BE2C (cell line): ENCODE results near the gene KCNJ14.

ENCODE experiments used
- DNase-seq: peaks from one replicate; pipeline ENCODE4 v3.0.0-alpha.2; 2020
- H3K27me3 ChIP-seq: fragments of 250-450 bp; sonication (Bioruptor Pico); 2 replicates; pipeline ENCODE4 v1.5.1; 2020; ENCODE audit warnings: mild to moderate bottlenecking
- H3K36me3 ChIP-seq: fragments of 250-450 bp; sonication (Bioruptor Pico); 2 replicates; pipeline ENCODE4 v1.5.1; 2020; ENCODE audit warnings: mild to moderate bottlenecking
- H3K4me1 ChIP-seq: fragments of 250-450 bp; sonication (Bioruptor Pico); 2 replicates; pipeline ENCODE4 v1.5.1; 2020
- H3K4me3 ChIP-seq: 2 replicates; pipeline ENCODE4 v1.5.1; 2011; ENCODE audit warnings: low read depth, low read length
- H3K9me3 ChIP-seq: fragments of 250-450 bp; sonication (Bioruptor Pico); 2 replicates; pipeline ENCODE4 v1.5.1; 2020
- CTCF ChIP-seq: IDR thresholded peaks from 2 replicates; pipeline ENCODE4 v1.5.1; 2012; ENCODE audit warnings: mild to moderate bottlenecking, low read depth, low read length

Gene KCNJ14

GRCh38 chr19:48506138-48506733 lies 50.9 kb downstream of the KCNJ14 start:
- TF ChIP-seq CTCF, result peak; percentile 51
- H3K27me3 ChIP-seq, result no peaks in the 10 kb centered on the region; the same call in 1 of the 2 replicates
- no peak overlapping the region for H3K4me3 ChIP-seq
- H3K4me1 ChIP-seq, result 0 out of 2 replicates have a peak, but pooled peaks cover 6% of the 10 kb centered on the region
- no peak for DNase-seq
- no peaks in the 10 kb centered on the region for H3K9me3 ChIP-seq
- no peaks in the 10 kb centered on the region for H3K36me3 ChIP-seq

- no peaks in the 10 kb centered on the region for H3K9me3 ChIP-seq
- no peak overlapping the region for H3K4me3 ChIP-seq
- H3K36me3 ChIP-seq, result no peaks in the 10 kb centered on the region
- DNase-seq, result no peak
- TF ChIP-seq CTCF, result no peak
- no peaks in the 10 kb centered on the region; the same call in 1 of the 2 replicates for H3K27me3 ChIP-seq
- H3K4me1 ChIP-seq, result 0 out of 2 replicates have a peak, but pooled peaks cover 2% of the 10 kb centered on the region
These were observed 52.6 kb downstream of the KCNJ14 start for GRCh38 chr19:48507911-48508439.

GRCh38 chr19:48508729-48509411 lies 53.5 kb downstream of the KCNJ14 start:
- Histone ChIP-seq H3K36me3 (no peaks in the 10 kb centered on the region), H3K4me1 (0 out of 2 replicates have a peak, but pooled peaks cover 2% of the 10 kb centered on the region), H3K27me3 (no peaks in the 10 kb centered on the region; the same call in 1 of the 2 replicates), H3K9me3 (no peaks in the 10 kb centered on the region), H3K4me3 (no peak overlapping the region)
- no peak for TF ChIP-seq CTCF
- no peak for DNase-seq

GRCh38 chr19:48509467-48510194 lies 54.3 kb downstream of the KCNJ14 start:
- H3K4me3 ChIP-seq, result no peak overlapping the region
- no peak for TF ChIP-seq CTCF
- no peaks in the 10 kb centered on the region; the same call in 1 of the 2 replicates for H3K27me3 ChIP-seq

GRCh38 chr19:48510421-48511268 lies 55.3 kb downstream of the KCNJ14 start:
- Histone ChIP-seq H3K36me3 (no peaks in the 10 kb centered on the region), H3K27me3 (no peaks in the 10 kb centered on the region; the same call in 1 of the 2 replicates), H3K4me3 (peak overlapping the region; percentile 68), H3K9me3 (no peaks in the 10 kb centered on the region), H3K4me1 (0 out of 2 replicates have a peak, but pooled peaks cover 2% of the 10 kb centered on the region)
- peak; percentile 78 for DNase-seq
- no peak for TF ChIP-seq CTCF

More at GRCh38 chr19:48509467-48510194, 54.3 kb downstream of the KCNJ14 start:
- Histone ChIP-seq H3K36me3 (no peaks in the 10 kb centered on the region), H3K9me3 (no peaks in the 10 kb centered on the region), H3K4me1 (0 out of 2 replicates have a peak, but pooled peaks cover 2% of the 10 kb centered on the region)
- DNase-seq, result no peak
